Measurements from ENCODE around the gene BANP. TPM values are rescaled to one million over a fixed set of nuclear protein-coding genes. Genes with fewer than 3 reads are reported as not detected.
"Not testable (repeated sequence)": the region's sequence is repeated elsewhere in the genome, so short reads cannot be mapped to it uniquely, and the experiment has no call there.

BANP gene, protein sequence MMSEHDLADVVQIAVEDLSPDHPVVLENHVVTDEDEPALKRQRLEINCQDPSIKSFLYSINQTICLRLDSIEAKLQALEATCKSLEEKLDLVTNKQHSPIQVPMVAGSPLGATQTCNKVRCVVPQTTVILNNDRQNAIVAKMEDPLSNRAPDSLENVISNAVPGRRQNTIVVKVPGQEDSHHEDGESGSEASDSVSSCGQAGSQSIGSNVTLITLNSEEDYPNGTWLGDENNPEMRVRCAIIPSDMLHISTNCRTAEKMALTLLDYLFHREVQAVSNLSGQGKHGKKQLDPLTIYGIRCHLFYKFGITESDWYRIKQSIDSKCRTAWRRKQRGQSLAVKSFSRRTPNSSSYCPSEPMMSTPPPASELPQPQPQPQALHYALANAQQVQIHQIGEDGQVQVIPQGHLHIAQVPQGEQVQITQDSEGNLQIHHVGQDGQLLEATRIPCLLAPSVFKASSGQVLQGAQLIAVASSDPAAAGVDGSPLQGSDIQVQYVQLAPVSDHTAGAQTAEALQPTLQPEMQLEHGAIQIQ
- polyA plus RNA-seq (2013, experiment 1 of 4): 25.8 TPM
- polyA plus RNA-seq (2013, experiment 2 of 4): 19.1 TPM
- 16.2 TPM for polyA plus RNA-seq (2013, experiment 3 of 4)
- polyA plus RNA-seq (2013, experiment 4 of 4): 17.4 TPM

DNA sequence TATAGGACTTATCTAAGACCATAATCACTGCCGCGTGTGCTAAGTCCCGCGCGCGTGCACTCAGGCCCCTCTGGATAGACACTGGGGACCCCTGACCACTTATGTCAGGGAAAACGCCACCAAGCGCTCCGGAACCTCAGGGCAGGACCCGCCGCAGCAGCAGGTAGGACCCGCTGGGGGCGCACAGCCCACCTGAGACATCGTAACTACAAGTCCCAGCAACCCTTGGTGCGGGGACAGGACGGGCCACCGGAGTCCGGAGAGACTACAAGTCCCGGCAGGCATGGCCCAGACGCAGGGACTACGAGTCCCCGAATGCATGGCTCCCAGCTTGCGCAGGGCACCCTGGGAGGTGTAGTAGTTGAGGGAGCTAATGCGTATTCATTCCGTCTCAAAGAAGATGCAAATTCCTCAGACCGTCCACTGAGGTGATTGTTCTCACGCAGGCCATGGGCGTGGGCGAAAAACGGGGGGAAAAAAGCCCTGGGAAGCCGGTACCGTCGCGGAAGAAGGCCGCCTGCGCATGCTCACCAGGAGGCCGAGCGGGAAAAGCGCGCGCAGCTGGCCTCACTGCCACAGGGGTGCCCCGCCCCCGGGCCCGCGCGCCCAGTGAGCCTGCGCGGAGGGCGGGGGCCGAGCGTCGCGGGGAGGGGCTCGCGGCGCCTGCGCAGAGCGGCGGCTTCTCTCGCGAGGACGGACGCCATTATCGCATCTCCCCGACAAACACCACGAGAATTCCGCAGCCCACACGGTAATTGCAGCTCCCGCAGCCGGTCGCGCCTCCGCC lies at the start of gene BANP:
Gene BANP, plus strand, starts transcription at position 670 of the 787 bp plus-strand sequence. CDS start 23,682 bp downstream, outside the sequence.
- Histone ChIP-seq H3K27ac (ENCODE audit: insufficient read depth, low read depth, low read length, poor library complexity, severe bottlenecking) (peak within 1 kb of the TSS; percentile 91), H3K4me3 (ENCODE audit: insufficient read depth, low read depth, low read length) (peak within 1 kb of the TSS; percentile 92), H3K9me3 (ENCODE audit: control insufficient read depth, low read length) (no peaks in the 10 kb centered on the region), H3K4me1 (ENCODE audit: control insufficient read depth, insufficient read depth, low read length) (peaks cover 9% of the 10 kb centered on the region), H3K36me3 (ENCODE audit: control insufficient read depth, insufficient read depth, low read length) (no peaks in the 10 kb centered on the region), H3K27me3 (ENCODE audit: control insufficient read depth, insufficient read depth, low read length, poor library complexity, severe bottlenecking) (no peaks in the 10 kb centered on the region)
- WGBS, 2 experiments: 1% methylated on average over 73 of the region's 73 CpGs

DNA sequence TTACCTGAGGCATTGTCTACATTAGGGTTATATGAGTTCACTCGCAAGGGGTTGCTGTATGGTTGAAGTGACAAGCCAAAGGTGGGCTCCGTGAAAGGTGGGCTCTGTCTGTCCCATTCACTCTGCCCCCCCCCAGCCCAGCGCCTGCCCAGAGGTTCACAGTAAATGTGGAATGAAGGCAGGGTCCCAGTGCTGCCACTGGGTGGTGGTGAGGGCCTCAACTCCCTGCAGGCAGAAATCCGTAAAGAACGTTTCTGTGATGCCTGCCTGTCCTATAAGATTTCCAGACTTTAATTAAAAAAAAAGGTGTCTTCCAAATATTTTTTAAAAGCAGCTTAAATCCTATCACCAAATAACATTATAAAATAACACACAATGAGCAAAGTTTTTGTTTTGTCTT lies 46.3 kb upstream of the BANP start:
- not testable (repeated sequence) for H3K4me3 ChIP-seq (ENCODE audit: insufficient read depth, low read depth, low read length); H3K27ac ChIP-seq (ENCODE audit: insufficient read depth, low read depth, low read length, poor library complexity, severe bottlenecking); H3K27me3 ChIP-seq (ENCODE audit: control insufficient read depth, insufficient read depth, low read length, poor library complexity, severe bottlenecking); H3K36me3 ChIP-seq (ENCODE audit: control insufficient read depth, insufficient read depth, low read length); H3K9me3 ChIP-seq (ENCODE audit: control insufficient read depth, low read length); H3K4me1 ChIP-seq (ENCODE audit: control insufficient read depth, insufficient read depth, low read length)
- WGBS, 2 experiments: 67 to 77% methylated on average over 1 to 4 of the region's 5 CpGs

DNA sequence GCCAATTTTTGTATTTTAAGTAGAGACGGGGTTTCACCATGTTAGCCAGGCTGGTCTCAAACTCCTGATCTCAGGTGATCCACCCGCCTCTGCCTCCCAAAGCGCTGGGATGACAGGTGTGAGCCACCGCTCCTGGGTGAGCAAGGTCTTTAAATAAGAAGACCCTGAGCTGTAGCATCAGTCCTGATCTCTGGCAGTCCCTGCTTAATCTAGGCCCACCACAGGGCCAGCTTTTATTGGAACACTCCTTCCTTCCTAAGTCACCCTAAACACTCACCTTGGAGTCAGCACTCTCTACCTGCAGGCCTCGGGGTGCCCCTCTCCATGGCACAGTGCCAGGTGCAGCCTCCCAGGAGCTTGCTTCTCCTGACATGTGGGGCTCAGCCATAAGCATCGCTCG lies 45.7 kb upstream of the BANP start:
- H3K36me3 ChIP-seq (ENCODE audit: control insufficient read depth, insufficient read depth, low read length); H3K27ac ChIP-seq (ENCODE audit: insufficient read depth, low read depth, low read length, poor library complexity, severe bottlenecking); H3K27me3 ChIP-seq (ENCODE audit: control insufficient read depth, insufficient read depth, low read length, poor library complexity, severe bottlenecking); H3K4me1 ChIP-seq (ENCODE audit: control insufficient read depth, insufficient read depth, low read length); H3K4me3 ChIP-seq (ENCODE audit: insufficient read depth, low read depth, low read length); H3K9me3 ChIP-seq (ENCODE audit: control insufficient read depth, low read length): not testable (repeated sequence)
- WGBS, 2 experiments: 94 to 95% methylated on average over 7 of the region's 7 CpGs

DNA sequence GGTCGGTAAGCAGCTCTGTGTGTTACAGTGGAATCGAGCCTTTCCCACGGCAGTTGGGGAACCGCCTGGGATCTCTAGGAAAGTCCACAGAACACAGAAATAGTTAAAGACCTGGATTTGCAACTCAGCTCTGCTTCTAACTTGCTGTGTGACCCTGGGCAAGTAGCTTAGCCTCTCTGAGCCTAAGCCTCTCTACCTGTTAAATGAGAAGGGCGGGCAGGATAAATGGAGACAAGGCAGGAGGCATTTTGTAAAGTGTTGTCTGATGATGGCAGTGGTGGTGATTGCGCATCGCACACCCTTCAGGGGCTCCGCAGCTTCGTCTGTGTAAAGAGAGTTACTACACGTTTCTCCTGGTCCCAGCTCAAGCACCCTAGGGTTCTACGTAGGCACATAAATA lies 43.1 kb upstream of the BANP start:
- H3K4me1 ChIP-seq (ENCODE audit: control insufficient read depth, insufficient read depth, low read length); H3K27ac ChIP-seq (ENCODE audit: insufficient read depth, low read depth, low read length, poor library complexity, severe bottlenecking); H3K36me3 ChIP-seq (ENCODE audit: control insufficient read depth, insufficient read depth, low read length); H3K4me3 ChIP-seq (ENCODE audit: insufficient read depth, low read depth, low read length); H3K27me3 ChIP-seq (ENCODE audit: control insufficient read depth, insufficient read depth, low read length, poor library complexity, severe bottlenecking); H3K9me3 ChIP-seq (ENCODE audit: control insufficient read depth, low read length): not testable (repeated sequence)
- 91 to 93% methylated on average over 11 of the region's 11 CpGs for WGBS, 2 experiments

DNA sequence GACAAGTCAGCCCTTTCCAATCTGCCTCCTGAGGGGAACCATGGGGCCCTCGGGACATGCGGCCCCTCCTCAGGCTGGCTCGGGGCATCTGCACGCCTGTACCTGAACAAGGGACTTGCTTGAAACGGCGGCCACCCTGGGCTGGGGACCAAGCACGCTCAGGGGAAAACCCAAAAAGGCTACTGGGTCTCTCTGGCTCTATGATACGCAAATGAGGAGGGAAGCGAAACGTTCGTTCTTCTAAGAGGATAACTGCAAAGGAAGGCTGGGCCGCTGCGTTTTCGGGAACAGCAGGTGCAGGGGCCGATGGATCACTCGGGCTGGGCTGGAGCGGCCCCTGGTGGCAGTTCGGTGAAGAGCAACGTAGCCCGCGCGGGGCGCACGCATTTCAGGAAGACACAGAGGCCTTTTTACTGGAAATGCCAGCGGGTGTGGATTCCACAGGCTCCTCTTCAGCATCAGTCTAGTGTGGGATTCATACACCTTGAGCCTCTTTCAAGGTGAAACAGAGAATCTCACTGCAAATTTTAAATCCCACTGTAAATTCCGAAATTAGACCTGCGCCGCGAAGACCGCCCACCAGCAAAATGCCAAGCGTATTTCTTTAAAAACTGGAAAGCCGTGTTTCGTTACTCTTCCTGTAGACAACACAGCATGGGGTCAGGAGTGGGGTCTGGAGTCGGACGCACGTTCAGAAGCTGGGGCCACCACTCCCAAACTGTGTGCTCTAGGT lies 41.9 kb upstream of the BANP start:
- not testable (repeated sequence) for H3K27ac ChIP-seq (ENCODE audit: insufficient read depth, low read depth, low read length, poor library complexity, severe bottlenecking); H3K4me1 ChIP-seq (ENCODE audit: control insufficient read depth, insufficient read depth, low read length); H3K36me3 ChIP-seq (ENCODE audit: control insufficient read depth, insufficient read depth, low read length); H3K9me3 ChIP-seq (ENCODE audit: control insufficient read depth, low read length); H3K27me3 ChIP-seq (ENCODE audit: control insufficient read depth, insufficient read depth, low read length, poor library complexity, severe bottlenecking); H3K4me3 ChIP-seq (ENCODE audit: insufficient read depth, low read depth, low read length)
- WGBS, 2 experiments: 41 to 43% methylated on average over 36 of the region's 36 CpGs

DNA sequence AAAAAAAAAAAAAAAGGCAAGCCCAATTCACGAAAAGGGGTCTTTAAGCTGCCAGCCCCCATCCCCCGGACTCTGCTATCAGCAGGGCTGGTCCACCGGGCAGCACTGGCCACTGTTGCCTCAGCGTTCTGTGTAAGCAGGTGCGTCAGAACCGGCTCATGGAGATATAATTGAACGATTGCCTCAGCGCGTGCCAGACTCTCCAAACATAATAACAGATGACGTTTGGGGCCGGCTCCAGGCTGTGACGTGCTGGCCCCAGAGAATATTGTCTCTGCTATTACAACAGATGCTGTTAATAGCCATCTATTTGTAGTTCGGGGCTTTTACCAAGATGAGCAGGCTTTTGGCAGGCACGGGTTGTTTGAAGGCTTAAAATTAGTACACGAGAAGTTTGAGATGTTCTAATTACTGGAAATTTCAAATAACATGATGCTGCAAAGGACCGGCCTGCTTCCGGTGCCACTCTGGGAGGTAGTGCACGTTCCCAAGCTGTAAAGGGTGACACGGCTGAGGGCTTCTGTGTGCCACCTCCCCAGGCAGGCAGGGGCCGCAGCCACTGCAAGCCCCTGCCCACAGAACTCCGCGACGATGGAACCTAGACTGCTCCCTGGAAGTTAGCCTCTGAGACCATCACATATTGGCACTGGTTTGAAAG lies 40.0 kb upstream of the BANP start:
- not testable (repeated sequence) for H3K4me3 ChIP-seq (ENCODE audit: insufficient read depth, low read depth, low read length); H3K9me3 ChIP-seq (ENCODE audit: control insufficient read depth, low read length); H3K27me3 ChIP-seq (ENCODE audit: control insufficient read depth, insufficient read depth, low read length, poor library complexity, severe bottlenecking); H3K36me3 ChIP-seq (ENCODE audit: control insufficient read depth, insufficient read depth, low read length); H3K27ac ChIP-seq (ENCODE audit: insufficient read depth, low read depth, low read length, poor library complexity, severe bottlenecking); H3K4me1 ChIP-seq (ENCODE audit: control insufficient read depth, insufficient read depth, low read length)
- 91 to 92% methylated on average over 23 of the region's 23 CpGs for WGBS, 2 experiments

DNA sequence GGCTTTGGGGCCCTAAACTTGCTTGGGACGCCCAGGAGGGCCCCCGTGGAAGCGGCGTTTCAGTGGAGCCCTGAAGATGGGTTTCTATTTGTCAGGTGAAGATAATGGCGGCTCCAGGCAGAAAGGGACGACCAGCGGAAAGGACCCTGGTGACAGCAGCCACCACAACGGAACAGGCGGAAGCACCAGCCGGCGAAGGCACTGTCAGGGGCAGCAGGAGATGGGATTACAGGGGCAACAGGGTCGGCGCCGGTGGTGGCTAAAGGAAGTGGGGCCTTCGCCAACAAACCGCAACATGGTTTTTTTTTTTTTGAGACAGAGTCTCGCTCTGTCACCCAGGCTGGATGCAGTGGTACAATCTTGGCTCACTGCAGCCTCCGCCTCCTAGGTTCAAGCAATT lies 38.5 kb upstream of the BANP start:
- not testable (repeated sequence) for H3K27me3 ChIP-seq (ENCODE audit: control insufficient read depth, insufficient read depth, low read length, poor library complexity, severe bottlenecking); H3K27ac ChIP-seq (ENCODE audit: insufficient read depth, low read depth, low read length, poor library complexity, severe bottlenecking); H3K4me1 ChIP-seq (ENCODE audit: control insufficient read depth, insufficient read depth, low read length); H3K9me3 ChIP-seq (ENCODE audit: control insufficient read depth, low read length); H3K36me3 ChIP-seq (ENCODE audit: control insufficient read depth, insufficient read depth, low read length); H3K4me3 ChIP-seq (ENCODE audit: insufficient read depth, low read depth, low read length)
- 92 to 93% methylated on average over 18 of the region's 18 CpGs for WGBS, 2 experiments

DNA sequence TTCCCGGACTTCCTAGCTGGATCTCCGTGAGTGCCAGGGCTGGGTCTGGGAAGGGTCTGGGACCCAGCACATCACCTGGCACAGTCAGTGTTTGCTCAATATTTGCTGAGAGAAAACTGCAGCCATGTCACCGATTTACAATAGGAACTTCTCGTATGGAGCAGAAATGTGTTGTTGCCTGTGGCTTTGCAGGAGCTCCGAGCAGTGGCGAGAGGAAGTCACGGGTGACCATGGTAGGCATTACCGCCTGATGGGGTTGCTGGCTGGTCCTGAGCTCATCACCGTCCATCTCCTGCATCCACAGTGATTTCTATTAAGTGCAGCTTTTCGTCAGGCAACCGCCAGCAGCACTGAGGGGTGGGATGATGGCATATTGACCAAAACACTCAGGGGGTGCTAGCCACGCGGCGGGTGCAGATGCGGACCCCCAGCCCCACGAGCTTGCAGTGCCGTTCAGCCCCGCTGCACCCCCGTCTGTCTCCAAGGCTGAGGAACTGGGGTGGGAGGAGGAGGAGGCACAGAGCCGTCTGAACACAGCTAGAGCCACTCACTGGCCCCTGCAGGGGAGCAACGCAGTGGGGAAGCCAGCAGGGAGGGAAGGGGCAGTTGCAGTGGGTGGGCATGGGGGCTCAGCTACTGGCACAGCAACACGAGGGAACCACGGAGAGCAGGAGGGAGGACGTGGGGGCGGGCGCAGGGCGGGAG lies 37.1 kb upstream of the BANP start:
- not testable (repeated sequence) for H3K27me3 ChIP-seq (ENCODE audit: control insufficient read depth, insufficient read depth, low read length, poor library complexity, severe bottlenecking); H3K9me3 ChIP-seq (ENCODE audit: control insufficient read depth, low read length); H3K27ac ChIP-seq (ENCODE audit: insufficient read depth, low read depth, low read length, poor library complexity, severe bottlenecking); H3K36me3 ChIP-seq (ENCODE audit: control insufficient read depth, insufficient read depth, low read length); H3K4me1 ChIP-seq (ENCODE audit: control insufficient read depth, insufficient read depth, low read length); H3K4me3 ChIP-seq (ENCODE audit: insufficient read depth, low read depth, low read length)
- WGBS, 2 experiments: 88 to 91% methylated on average over 26 of the region's 27 CpGs

DNA sequence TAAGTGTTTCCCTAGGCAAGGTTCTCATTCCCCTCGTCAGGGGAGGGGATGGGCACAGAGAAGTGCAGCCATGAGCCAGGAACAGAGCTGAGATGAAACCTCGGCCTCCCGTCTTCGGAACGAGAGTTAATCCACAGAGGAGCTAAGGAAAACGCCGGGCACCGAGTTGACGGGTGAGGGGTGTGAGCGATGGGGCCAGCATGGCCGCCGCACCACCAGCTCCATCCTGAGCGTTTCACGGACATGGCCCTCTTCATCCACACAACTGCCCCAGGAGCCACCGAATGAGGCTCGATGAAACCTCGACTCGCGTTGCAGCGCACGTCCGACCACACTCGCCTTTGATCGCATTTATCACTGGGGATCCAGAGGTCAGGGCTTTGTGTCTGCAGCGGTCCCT lies 36.4 kb upstream of the BANP start:
- H3K27me3 ChIP-seq (ENCODE audit: control insufficient read depth, insufficient read depth, low read length, poor library complexity, severe bottlenecking): no peaks in the 10 kb centered on the region
- H3K27ac ChIP-seq (ENCODE audit: insufficient read depth, low read depth, low read length, poor library complexity, severe bottlenecking): no peak overlapping the region
- H3K9me3 ChIP-seq (ENCODE audit: control insufficient read depth, low read length): no peaks in the 10 kb centered on the region
- H3K4me3 ChIP-seq (ENCODE audit: insufficient read depth, low read depth, low read length): no peak overlapping the region
- 93 to 94% methylated on average over 25 of the region's 25 CpGs for WGBS, 2 experiments
- H3K4me1 ChIP-seq (ENCODE audit: control insufficient read depth, insufficient read depth, low read length): no peaks in the 10 kb centered on the region
- H3K36me3 ChIP-seq (ENCODE audit: control insufficient read depth, insufficient read depth, low read length): no peaks in the 10 kb centered on the region
